NCI-H446 (cell line): ENCODE measurements around the gene LCAT.
"Not testable (repeated sequence)": the region's sequence is repeated elsewhere in the genome, so short reads cannot be mapped to it uniquely, and the experiment has no call there.

Source experiments
- DNase-seq, 2 experiments: peaks; one replicate each; lab custom pipeline; 2025; lab: John Stamatoyannopoulos, UW

LCAT gene, protein sequence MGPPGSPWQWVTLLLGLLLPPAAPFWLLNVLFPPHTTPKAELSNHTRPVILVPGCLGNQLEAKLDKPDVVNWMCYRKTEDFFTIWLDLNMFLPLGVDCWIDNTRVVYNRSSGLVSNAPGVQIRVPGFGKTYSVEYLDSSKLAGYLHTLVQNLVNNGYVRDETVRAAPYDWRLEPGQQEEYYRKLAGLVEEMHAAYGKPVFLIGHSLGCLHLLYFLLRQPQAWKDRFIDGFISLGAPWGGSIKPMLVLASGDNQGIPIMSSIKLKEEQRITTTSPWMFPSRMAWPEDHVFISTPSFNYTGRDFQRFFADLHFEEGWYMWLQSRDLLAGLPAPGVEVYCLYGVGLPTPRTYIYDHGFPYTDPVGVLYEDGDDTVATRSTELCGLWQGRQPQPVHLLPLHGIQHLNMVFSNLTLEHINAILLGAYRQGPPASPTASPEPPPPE

GRCh38 chr16:67943619-67944504 is at the start of gene LCAT:
TSS of gene LCAT (minus strand) at chr16:67944120. CDS start at chr16:67944101, 19 bp downstream.
- no peak for DNase-seq

GRCh38 chr16:67993207-67994039 is 49.5 kb upstream of the LCAT start:
- DNase-seq, result peak in 1 of 2 experiments; percentile 55

GRCh38 chr16:67992661-67993206 is 48.8 kb upstream of the LCAT start:
- no peak for DNase-seq

- DNase-seq, result no peak
These were observed 46.1 kb upstream of the LCAT start for GRCh38 chr16:67990018-67990386.

GRCh38 chr16:67989322-67990017 is 45.5 kb upstream of the LCAT start:
- no peak for DNase-seq

GRCh38 chr16:67988675-67989074 is 44.8 kb upstream of the LCAT start:
- DNase-seq, result no peak

DNA sequence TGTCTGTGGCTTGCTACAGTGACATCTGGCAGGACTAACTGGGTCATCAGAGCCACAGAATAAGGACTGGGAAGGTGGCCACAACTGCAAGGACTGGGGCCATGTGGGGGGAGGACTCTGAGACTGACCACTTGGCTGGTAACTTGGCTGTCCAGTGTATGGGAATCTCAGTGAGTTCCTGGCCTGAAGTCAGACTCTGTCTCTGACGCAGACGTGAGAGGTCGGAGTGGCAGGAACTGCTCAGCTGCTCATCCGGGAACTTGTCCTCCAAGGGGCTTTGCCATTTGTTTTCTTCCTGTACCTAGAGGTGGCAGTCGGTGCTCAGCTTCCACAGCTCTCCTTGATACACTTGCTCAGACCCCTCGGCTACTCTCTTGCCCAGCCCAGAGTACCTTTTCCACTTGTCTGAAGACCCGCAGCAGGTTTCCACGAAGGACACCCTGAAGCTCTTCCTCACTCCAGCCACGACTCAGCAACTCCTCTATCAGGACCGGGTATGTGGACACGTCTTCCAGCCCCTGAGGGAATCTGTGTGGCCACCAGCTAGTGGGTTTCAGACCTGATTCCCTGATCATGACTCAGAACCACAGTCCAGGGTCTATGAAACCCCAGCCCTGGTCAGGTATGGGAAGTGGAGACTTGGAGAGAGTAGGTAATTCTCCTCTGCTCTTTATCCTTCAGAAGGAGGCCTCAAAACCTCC is 43.7 kb upstream of the LCAT start:
- no peak for DNase-seq

GRCh38 chr16:67986949-67987348 is 43.0 kb upstream of the LCAT start:
- no peak for DNase-seq

DNA sequence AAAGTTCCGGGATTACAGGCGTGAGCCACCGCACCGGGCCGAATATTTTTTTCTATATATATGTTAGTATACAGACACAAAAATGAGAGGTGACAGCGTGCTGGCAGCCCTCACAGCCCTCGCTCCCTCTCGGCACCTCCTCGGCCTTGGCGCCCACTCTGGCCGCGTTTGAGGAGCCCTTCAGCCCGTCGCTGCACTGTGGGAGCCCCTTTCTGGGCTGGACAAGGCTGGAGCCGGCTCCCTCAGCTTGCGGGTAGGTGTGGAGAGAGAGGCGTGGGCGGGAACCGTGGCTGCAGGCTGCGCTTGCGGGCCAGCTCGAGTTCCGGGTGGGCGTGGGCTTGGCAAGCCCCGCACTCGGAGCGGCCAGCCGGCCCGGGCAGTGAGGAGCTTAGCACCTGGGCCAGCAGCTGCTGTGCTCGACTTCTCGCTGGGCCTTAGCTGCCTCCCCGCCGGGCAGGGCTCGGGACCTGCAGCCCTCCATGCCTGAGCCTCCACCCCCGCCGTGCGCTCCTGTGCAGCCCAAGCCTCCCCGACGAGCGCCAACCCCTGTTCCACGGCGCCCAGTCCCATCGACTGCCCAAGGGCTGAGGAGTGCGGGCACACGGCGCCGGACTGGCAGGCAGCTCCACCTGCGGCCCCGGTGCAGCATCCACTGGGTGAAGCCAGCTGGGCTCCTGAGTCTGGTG is 38.2 kb upstream of the LCAT start:
- DNase-seq, result no peak

DNA sequence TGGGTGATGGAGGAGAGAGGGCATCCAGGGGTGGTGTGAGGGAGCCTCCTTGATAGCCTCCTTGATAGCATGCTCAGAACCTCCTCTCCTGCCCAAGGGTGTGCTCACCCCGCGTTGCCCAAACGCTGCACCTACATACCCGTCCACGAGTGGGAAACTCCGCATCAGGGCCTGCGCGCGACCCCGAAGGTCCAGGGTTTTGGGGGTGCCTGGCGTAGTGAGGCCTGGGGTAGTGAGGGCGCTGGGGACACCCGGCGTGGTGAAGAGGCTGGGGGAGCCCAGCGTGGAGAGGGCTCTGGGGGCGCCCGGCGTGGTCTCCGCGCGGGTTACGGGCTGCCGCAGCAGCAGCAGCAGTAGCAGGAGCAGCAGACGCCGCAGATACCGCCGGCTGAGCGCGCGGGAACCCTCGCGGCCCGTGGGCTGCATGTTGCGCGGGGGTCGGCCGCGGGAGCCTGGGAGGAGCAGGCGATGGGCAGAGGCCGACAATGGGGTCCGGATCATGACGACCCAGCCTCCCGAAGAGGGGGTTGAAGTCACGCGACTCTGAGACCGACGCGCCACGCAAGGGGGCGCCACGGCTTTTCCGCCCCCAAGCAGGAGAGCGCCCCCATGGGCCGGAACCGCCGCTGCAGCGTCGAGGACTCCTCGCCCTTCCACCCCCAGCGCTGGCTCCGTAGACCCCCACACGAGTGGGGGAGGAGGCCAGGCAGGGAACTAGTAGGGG is 36.2 kb upstream of the LCAT start, which contains the start of gene DPEP3:
Gene DPEP3, minus strand, starts transcription at position 545 of the 724 bp plus-strand sequence. Its CDS starts 119 bp downstream, at position 426.
- DNase-seq, result no peak

- DNase-seq, result no peak
These were observed 33.7 kb upstream of the LCAT start for GRCh38 chr16:67977469-67978227.

- DNase-seq, result no peak
These were observed 33.1 kb upstream of the LCAT start for GRCh38 chr16:67977005-67977404.

DNA sequence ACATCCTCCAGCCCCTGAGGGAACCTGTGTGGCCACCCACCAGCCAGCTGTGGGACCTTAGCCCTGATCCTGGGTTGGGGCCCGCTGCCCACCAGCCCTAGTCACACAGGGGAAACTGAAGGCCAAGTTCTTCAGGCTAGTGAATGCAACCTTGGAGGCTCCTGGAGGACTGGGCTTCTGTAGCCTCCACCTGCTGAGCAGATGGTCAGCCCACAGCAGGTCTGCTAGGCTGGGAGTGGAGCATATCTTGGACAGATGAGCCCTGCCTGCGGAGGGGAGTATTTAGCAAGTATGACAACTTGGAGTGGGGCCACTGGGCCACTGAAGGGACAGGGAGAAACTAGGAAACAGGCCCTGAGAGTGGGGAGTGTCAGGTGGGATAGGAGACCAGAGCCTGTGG is 32.3 kb upstream of the LCAT start:
- DNase-seq, result no peak

- no peak for DNase-seq
These were observed 31.6 kb upstream of the LCAT start for GRCh38 chr16:67975321-67976105.

DNA sequence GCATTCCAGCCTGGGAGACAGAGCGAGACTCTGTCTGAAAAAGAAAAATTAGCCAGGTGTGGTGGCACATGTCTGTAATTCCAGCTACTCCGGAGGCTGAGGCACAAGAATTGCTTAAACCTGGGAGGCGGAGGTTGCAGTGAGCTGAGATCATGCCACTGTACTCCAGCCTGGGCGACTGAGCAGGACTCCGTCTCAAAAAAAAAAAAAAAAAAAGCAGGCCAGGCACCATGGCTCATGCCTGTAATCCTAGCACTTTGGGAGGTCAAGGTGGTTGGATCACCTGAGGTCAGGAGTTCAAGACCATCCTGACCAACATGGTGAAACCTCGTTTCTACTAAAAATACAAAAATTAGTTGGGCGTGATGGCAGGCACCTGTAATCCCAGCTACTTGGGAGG is 28.4 kb upstream of the LCAT start:
- not testable (repeated sequence) for DNase-seq

- DNase-seq, result no peak
These were observed 27.2 kb upstream of the LCAT start for GRCh38 chr16:67971111-67971510.

- no peak for DNase-seq
These were observed 25.5 kb upstream of the LCAT start for GRCh38 chr16:67969254-67970039.
